Stimulated activated CD8-positive, alpha-beta memory T cell treated with anti-CD3 and anti-CD28 coated beads, Interleukin-15, amount 100 ng/mL, for 1 hour (primary cell): ENCODE measurements around the gene LGALS8.
A peak's percentile ranks its signal among the peaks of the same experiment; 100 is the strongest.

Experiments used
- DNase-seq: peaks from one replicate; pipeline ENCODE4 v3.0.0-alpha.2; 2020; ENCODE audit warnings: low read depth

Gene LGALS8

DNA sequence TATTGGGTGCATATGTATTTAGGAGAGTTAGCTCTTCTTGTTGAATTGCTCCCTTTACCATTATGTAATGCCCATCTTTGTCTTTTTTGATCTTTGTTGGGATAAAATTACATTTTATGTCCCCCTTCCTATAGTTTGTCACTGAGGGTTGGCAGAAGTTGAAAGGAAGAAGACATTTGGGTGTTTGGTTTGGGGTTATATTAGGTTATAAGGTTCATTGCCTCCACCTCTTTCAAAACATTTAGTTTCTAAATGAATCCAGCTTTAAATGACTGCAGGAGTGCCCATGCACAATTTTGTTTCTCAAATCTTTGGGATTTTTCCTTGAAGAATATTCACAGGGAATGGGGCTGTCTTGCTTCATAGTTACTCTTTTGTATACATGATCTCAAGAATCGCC, 14.6 kb upstream of the LGALS8 start:
- DNase-seq: no peak

DNA sequence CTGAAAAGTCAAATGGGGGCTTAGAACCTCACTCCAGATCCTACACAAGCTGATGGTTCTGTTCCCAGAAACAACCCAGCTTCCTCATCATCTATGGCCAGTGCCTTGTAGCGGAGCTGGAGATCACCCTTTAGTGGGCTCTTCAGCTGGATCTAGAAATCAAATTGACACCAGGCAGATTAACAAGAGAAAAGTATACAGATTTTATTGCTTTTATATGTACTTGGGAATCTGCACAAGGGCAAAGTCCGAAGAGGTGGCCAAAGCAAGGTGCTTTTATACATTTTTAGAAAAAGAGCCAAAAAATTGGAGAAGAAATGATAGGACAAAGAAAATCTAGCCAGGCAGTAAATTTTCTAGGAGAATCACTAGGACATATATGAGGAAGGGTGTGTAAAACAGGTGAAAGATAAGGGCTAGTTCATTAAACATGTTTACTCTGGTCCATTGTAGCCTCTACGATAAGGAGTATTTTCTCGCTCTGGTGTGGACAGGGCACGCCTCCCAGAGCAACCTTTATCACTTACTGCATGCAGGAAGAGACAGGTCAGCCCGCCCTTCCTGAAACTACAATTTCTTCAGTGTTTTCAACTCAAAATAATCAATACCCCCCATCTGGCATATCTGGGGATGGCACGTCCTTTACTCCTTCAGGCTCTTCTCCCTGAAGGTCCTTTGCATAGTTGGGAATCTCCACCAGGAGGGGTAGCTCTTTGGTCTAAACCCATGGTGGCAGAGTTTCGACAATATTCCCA, 14.0 kb upstream of the LGALS8 start:
- DNase-seq: no peak

- no peak for DNase-seq
Measured at GRCh38 chr1:236511735-236512418, 11.9 kb upstream of the LGALS8 start.

DNA sequence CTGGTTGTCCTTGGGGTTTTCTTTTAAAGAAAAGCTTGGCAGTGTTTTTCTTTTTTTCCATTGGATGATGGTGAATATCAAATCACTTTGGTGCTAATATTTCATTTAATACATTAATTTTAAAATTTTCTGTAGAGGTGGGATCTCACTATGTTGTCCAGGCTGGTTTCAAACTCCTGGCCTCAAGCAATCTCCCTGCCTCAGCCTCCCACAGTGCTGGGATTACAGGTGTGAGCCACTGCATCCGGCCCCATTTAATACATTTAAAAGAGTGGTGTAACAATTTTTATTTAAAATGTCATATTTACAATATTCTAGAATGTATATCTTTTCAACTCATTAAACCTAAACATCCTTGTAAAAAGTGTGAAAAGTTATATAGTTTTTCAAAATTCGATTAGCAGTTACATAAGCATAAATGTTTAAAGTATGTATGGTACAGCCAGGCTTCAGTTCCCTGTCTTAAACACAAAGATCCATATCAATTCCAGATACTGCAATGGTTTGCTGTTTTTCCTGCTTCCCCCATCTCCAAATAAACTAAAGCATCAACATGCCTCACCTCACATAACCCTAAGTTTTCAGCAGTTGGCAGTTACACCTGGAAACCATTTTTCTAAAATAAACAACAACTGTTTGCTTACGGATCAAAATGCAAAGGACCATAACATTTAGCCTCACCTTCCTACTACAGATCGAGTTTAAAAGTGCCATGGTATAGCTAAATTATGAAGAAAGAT, 8.9 kb upstream of the LGALS8 start:
- no peak for DNase-seq

- no peak for DNase-seq
Measured at GRCh38 chr1:236515443-236515958, 8.3 kb upstream of the LGALS8 start.

GRCh38 chr1:236516929-236517704, 6.7 kb upstream of the LGALS8 start:
- no peak for DNase-seq

GRCh38 chr1:236518322-236518721, 5.5 kb upstream of the LGALS8 start:
- no peak for DNase-seq

GRCh38 chr1:236520445-236521005, 3.3 kb upstream of the LGALS8 start:
- DNase-seq: no peak

GRCh38 chr1:236522937-236523703, 662 bp upstream of the LGALS8 start:
- DNase-seq: no peak

DNA sequence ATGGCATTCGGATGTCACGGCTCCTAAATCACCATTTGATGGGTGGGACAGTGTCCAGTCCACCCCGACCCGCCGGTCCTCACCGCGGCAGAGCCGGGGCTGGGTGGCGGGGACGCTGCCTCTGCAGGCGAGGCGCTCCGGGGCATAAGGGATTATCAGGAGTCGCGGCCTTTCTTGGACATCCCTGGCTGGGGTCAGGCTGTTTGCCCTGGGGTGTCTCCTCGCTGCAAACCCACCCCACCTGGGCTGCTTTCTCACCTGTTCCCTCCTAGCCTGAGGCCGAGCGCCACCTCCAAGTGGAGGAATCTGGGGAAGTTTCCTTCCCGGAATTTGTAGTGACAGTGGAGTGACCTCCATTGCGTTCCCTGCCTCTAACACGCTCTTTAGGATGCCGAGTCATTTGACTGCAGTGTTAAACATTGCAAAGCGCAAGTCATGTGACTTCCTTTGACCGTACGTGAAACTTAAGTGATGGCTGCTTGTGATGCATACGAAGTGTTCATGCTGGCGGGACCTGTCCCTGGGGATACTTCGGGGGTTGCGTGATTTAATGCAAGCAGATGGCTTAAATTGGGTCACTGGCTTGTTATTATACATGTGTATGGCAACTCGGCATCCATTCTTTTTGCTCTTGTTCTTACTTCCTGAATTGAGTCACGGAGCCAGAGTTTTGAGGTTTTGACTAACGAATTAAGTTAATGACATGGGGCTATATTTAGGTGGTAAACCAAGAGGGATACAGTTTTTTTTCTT, 536 bp downstream of the LGALS8 start:
- DNase-seq: peak; percentile 27

DNA sequence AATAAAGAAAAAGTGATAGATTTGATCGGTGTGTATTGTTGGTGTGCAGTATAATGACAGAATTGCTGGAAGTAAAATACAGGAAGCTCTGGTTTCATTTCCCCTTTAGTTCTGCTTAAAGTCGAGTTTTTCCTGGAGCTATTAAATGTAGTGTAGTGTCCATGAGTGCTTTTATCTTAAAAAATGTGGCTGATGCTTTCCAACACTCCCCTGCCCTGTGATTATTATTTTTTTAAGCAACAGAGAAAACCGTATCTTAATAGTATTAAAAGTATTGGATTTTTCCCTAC, 1.1 kb downstream of the LGALS8 start:
- DNase-seq: no peak

- no peak for DNase-seq
Measured at GRCh38 chr1:236526079-236526478, 2.3 kb downstream of the LGALS8 start.

GRCh38 chr1:236530286-236530685, 6.5 kb downstream of the LGALS8 start:
- DNase-seq: no peak

DNA sequence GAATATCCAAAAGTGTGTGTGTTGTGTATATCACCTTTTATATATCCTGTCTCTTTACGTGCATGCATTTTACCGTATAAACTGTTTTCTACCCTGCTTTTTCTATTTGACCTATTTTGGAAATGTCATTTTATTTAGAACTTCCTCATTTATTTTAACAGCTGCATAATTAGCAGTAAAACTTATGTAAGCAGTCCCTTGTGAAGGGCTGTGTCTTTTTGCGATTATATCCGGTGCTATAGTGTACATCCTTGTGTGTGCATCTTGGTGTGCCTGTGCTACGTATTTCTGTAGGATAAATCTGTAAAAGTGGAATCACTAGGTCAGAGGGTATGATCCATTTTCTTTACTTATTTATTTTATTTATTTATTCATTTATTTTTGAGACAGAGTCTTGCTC, 7.2 kb downstream of the LGALS8 start:
- no peak for DNase-seq

GRCh38 chr1:236532850-236533249, 9.1 kb downstream of the LGALS8 start:
- DNase-seq: no peak

DNA sequence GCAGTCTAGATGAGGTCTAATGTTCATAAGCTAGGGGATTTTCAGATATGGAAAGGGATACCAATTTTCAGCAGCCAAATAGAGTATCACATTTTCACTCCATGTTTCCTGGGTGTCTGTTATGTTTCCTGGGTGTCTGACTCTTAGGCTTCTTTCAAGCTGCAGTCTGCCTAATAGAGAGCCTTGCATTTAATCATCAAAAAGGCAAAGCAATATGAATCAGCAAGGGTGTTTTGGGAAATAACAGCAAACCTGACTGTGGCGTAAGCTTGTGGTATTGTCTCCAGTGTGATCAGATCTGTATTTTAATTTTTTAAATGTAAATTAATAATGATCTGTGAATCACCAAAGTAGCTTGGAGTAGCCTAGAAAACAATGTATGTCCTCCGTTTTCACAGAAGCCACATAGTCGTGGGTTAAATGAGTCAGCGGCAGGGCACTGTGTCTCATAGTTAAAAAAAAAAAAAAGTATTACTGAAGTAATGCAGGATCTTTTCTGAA, 10.4 kb downstream of the LGALS8 start:
- DNase-seq: peak; percentile 9

GRCh38 chr1:236535190-236535589, 11.4 kb downstream of the LGALS8 start:
- no peak for DNase-seq

DNA sequence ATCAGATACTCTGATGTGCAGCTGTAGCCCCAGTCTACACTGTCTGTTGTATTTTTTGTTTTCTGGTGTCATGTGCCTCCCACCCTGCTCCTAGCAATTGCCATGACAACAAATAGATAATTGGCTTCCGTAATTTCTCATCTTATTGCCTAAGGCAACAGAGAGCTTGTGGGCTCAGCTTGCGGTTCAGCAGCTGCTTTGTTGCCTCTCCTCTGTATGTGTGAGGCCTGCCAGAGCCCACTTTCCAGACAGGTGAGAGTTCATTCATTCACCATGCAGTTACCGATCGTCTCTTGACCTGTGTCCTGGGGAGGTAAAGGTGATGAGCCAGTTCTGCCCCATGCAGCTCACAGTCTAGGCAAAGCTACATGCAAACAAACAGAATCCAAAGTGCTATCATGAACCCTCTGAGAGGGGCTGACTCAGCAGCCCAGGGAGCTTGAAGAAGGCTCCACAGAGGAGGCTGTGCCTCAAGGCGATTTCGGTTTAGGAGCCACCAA, 11.9 kb downstream of the LGALS8 start:
- DNase-seq: no peak

DNA sequence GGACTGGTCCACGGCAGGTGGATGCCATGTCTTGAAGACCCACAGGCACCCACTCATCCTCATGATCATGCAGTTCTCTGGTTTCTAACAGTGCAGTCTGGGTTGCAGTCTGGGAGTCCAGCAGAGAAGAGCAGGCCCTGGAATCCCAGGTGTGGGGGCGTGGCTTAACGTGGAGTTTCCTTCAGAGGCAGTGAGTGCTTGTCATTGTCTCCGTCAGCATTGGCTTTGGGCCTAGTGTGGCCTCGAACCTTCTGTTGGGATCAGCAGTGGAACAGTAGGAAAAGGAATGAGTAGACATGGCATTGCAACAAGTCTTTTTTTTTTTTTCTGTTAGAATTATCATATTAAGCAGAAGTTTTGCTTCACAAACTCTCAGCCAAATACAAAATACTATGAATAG, 12.8 kb downstream of the LGALS8 start:
- no peak for DNase-seq
